Chondrocyte (in vitro differentiated cells): ENCODE results near the gene KCNH8. TPM values are rescaled to one million over a fixed set of nuclear protein-coding genes. Genes with fewer than 3 reads are reported as not detected.

ENCODE experiments used
- DNase-seq: peaks from one replicate; pipeline ENCODE4 v3.0.0; 2021; ENCODE audit warnings: mixed read lengths, low spot score
- H3K27ac Mint-ChIP-seq: one replicate; pipeline ENCODE4 v1.8.0; 2021; ENCODE audit warnings: mild to moderate bottlenecking, moderate library complexity, mixed read lengths; ENCODE audit not compliant: unreplicated experiment
- H3K27me3 Mint-ChIP-seq: 2 replicates; pipeline ENCODE4 v1.8.0; 2021; ENCODE audit warnings: low read depth, mixed read lengths
- H3K36me3 Mint-ChIP-seq: 2 replicates; pipeline ENCODE4 v1.8.0; 2021; ENCODE audit warnings: low read depth, mixed read lengths
- H3K4me1 Mint-ChIP-seq: 2 replicates; pipeline ENCODE4 v1.8.0; 2021; ENCODE audit warnings: low read depth, mild to moderate bottlenecking, mixed read lengths
- H3K4me3 Mint-ChIP-seq: one replicate; pipeline ENCODE4 v1.8.0; 2021; ENCODE audit warnings: mild to moderate bottlenecking, moderate library complexity, mixed read lengths; ENCODE audit not compliant: unreplicated experiment
- H3K9me3 Mint-ChIP-seq: 2 replicates; pipeline ENCODE4 v1.8.0; 2021; ENCODE audit warnings: low read depth, mixed read lengths
- microRNA-seq: library from miRNA; unstranded; fragments of <30 nt; microRNA quantifications from one replicate; pipeline ENCODE4 v1.2.0, GENCODE V29; 2020; ENCODE audit warnings: borderline number of aligned reads
- total RNA-seq: library from RNA; stranded (reverse); gene quantifications from 3 replicates; pipeline ENCODE4 v1.2.1, GENCODE V29; 2021
- TF ChIP-seq, protein P1 (sequence below): fragments of 200-600 bp; sonication (generic); IDR thresholded peaks from 2 replicates; pipeline ENCODE4 v1.5.0; 2021; ENCODE audit warnings: antibody characterized with exemption, mild to moderate bottlenecking, moderate library complexity

The KCNH8 gene
- total RNA-seq, 1 donor from 2014 or later, result not detected

- TF ChIP-seq, protein P1, sequence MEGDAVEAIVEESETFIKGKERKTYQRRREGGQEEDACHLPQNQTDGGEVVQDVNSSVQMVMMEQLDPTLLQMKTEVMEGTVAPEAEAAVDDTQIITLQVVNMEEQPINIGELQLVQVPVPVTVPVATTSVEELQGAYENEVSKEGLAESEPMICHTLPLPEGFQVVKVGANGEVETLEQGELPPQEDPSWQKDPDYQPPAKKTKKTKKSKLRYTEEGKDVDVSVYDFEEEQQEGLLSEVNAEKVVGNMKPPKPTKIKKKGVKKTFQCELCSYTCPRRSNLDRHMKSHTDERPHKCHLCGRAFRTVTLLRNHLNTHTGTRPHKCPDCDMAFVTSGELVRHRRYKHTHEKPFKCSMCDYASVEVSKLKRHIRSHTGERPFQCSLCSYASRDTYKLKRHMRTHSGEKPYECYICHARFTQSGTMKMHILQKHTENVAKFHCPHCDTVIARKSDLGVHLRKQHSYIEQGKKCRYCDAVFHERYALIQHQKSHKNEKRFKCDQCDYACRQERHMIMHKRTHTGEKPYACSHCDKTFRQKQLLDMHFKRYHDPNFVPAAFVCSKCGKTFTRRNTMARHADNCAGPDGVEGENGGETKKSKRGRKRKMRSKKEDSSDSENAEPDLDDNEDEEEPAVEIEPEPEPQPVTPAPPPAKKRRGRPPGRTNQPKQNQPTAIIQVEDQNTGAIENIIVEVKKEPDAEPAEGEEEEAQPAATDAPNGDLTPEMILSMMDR, result no peak
- Mint-ChIP-seq H3K9me3 (peaks cover 5% of the 10 kb centered on the region), H3K36me3 (no peaks in the 10 kb centered on the region), H3K27me3 (no peaks in the 10 kb centered on the region), H3K4me3 (no peak overlapping the region), H3K4me1 (no peaks in the 10 kb centered on the region), H3K27ac (no peak overlapping the region)
- DNase-seq, result no peak
These were observed 425.3 kb downstream of the KCNH8 start for GRCh38 chr3:19573644-19574043.

GRCh38 chr3:19574268-19574667 lies 426.0 kb downstream of the KCNH8 start:
- Mint-ChIP-seq H3K4me1 (no peaks in the 10 kb centered on the region), H3K27me3 (no peaks in the 10 kb centered on the region), H3K27ac (no peak overlapping the region), H3K36me3 (no peaks in the 10 kb centered on the region), H3K9me3 (peaks cover 7% of the 10 kb centered on the region), H3K4me3 (no peak overlapping the region)
- no peak for DNase-seq
- TF ChIP-seq, protein P1, result no peak

DNA sequence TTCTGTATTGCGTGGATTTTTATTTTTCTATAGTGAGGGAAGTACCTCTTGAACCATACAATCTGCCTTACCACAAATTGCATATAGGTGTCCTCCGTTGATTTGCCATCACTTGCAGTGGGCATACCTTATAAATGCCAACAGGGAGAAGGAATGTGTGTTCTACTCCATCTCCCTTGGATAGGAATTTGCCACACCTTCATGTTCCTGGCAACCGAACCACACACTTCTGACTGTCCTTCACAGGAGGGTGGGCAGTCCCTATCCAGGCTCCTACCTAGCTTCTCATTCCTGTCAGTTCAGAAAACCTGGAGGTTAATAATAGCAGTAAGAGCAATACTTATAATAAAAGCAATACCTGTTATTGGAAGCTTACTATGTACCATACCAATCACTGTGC lies 428.0 kb downstream of the KCNH8 start:
- Mint-ChIP-seq H3K4me3 (no peak overlapping the region), H3K36me3 (no peaks in the 10 kb centered on the region), H3K9me3 (peaks cover 13% of the 10 kb centered on the region), H3K27ac (no peak overlapping the region), H3K4me1 (no peaks in the 10 kb centered on the region), H3K27me3 (no peaks in the 10 kb centered on the region)
- DNase-seq, result no peak
- TF ChIP-seq, protein P1, result no peak

Small RNAs within 50 kb of the gene (microRNA-seq; reads per million reads assigned to microRNA genes)
- gene MIR4791, result not detected
